DMS53 treated with DMSO at 0.1 percent for 48 hours (cell line): ENCODE measurements around the gene EIF2A.
A peak's percentile ranks its signal among the peaks of the same experiment; 100 is the strongest.
"Not testable (repeated sequence)": the region's sequence is repeated elsewhere in the genome, so short reads cannot be mapped to it uniquely, and the experiment has no call there.

Experiments used
- DNase-seq: peaks from one replicate; lab custom pipeline; 2025; ENCODE audit not compliant: unreplicated experiment; lab: John Stamatoyannopoulos, UW

Gene EIF2A

DNA sequence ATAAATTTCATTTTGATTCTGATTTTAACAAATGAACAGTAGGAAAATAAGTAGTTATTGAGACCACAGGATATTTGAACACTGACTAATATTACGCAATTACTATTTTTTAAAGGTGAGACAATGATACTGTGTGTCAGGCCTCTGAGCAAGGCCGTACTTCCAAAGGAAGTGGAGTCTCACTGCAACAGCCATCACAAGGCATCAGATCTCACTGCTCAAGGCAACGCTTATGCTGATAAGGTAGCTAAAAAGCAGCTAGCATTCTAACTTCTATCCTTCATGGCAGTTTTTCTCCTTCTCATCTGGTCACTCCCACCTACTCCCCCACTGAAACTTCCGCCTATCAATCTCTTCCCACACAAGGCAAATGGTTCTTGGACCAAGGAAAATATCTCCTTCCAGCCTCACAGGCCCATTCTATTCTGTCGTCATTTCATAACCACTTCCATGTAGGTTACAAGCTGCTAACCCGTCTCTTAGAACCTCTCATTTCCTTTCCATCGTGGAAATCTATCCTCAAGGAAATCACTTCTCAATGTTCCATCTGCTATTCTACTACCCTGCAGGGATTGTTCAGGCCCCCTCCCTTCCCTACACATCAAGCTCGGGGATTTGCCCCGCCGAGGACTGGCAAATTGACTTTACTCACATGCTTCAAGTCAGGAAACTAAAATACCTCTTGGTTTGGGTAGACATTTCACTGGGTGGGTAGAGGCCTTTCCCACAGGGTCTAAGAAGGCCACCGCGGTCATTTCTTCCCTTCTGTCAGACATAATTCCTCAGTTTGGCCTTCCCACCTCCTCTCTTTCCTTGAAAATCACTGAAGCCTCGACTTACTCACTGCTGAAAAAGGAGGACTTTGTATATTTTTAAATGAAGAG lies 54.3 kb downstream of the EIF2A start:
- not testable (repeated sequence) for DNase-seq

DNA sequence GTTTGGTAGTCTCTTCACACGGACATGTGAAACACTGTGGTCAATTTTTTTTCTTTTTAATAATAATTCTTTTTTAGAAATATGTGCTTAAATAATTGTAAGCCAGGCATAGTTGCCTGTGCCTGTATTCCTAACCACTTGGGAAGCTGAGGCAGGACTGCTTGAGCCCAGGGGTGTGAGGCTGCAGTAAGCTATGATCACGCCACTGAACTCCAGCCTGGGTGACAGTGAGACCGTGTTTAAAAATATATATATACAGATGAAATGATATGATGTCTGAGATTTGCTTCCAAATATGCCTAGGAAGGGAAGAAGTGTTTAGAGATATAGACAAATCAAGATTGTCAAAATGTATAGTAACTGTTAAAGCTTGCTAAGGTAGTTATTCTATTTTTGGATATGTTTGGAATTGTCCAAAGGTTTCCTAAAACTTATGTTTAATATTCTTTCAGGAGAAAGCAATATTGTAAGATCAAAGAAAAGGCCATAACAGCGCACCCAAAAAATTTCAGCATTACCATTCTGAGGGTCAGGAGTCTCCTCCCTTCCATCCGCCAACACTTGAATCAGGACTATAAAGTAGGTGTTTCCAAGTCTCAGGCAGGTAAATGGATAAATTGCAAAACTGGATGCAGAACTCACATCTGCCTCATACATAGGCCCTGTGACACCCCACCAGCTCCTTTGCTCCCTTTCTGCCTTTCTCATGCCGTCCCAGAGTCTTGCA lies 56.0 kb downstream of the EIF2A start:
- DNase-seq, result no peak

DNA sequence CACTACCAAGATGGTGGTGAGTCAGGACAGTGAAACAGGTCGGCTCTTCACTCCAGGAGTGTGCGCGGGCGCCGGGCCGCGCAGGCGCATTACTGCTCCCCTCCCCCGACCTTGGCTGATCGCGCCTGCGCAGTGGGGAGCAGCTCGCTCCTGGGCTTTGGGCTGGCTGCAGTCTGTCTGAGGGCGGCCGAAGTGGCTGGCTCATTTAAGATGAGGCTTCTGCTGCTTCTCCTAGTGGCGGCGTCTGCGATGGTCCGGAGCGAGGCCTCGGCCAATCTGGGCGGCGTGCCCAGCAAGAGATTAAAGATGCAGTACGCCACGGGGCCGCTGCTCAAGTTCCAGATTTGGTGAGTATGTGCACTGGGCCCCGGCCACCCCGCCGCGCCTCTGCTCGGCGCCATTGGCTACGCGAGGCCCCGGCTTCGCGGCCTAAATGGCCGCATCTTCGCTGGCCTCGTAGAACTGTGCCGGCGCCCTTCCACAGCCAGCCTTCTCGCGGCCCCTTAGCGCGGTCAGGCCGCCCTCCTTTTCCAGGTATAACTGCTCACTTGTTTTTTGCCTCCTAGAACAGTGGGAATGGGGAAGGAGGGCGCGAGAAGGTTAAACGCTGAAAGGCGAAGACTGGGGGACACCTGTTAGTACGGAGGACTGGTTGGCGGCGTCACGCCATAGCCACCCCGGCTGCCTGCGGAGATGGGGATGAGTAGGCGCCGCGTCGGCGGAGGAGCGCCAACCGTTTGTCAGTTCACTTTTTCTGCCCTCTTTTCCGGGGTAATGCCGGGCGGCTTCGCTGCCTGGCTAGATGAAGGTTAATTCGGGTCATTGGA lies 56.8 kb downstream of the EIF2A start, which contains the start of gene SELENOT:
TSS of gene SELENOT (plus strand) at position 169 of the 827 bp plus-strand sequence. CDS start at position 211, 42 bp downstream.
- DNase-seq, result peak; percentile 67

DNA sequence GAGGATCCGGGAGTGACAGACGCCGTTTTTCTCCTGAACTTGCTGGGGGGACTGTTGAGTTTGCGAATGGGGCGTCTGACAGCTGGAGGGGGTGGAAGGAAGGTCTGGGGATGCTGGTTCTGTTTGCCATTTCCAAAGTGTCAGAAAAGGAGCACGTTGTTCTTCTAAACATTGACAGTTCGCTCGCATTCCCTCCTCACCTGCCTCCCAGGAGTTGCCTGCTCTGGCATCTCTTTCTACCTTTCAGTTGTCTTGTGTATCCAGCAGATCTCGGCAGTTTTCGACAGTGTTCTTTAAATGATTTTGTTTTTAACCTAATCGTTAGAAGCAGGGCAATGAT lies 57.4 kb downstream of the EIF2A start:
- DNase-seq, result peak; percentile 34

DNA sequence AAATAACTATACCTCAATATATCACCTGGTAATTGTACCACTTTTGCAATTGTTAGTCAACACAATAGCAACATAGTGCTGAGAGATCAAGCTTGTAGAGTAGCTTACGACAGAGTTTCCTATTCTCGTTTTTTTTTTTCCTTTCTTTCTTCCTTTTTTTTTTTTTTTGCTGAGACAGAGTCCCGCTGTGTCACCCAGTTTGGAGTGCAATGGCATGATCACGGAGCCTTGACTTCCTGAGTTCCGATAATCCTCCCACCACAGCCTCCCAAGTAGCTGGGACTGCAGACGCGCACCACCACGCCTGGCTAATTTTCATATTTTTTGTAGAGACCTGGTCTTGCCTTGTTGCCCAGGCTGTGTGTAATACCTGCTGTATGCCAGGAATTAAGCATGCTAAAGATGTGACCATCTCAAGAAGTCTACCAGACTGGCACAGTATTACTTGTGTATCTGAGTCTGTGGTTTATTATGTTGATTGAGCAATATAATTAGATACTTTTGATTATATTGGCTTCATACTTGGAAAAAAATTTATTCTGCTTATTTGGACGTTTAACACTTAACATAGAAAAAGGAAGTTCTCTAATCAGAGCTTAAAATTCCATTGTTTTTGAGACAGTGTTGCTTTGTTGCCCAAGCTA lies 59.5 kb downstream of the EIF2A start:
- DNase-seq, result no peak

DNA sequence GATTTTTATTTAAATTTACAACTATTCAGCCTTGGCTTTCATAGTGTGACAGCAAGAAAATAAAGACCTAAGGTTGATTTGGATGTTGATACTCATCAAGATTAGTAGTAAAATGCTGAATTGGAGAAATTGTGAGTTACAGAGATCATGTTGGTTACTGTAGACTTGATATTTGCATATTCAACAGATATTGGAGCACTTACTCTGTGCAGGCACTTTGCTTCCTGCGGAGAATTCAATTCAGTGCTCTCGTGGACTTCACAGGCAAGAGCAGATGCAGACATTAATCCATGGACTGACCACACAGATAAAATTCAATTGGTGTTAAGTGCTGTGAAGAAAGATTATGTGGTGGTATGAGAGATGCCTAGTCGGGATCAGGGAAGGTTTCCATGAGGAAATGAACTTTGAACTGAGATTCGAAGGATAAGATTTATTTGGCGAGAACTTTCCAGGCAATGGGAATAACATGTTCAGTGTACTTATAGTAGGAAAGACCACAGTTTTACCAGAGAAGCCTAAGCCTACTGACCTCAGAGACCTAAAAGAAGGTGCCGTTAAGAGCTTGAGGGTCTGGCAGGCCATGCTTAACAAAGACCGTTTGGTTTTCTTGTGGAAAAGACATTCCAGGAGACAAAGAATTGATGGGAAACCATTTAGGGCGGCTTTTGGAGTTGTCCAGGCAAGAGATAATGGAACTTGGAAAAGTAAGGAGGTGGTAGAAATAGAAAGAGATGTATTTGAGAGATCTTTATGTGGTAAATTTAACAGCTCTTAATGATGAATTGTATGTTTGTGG lies 60.9 kb downstream of the EIF2A start:
- no peak for DNase-seq

DNA sequence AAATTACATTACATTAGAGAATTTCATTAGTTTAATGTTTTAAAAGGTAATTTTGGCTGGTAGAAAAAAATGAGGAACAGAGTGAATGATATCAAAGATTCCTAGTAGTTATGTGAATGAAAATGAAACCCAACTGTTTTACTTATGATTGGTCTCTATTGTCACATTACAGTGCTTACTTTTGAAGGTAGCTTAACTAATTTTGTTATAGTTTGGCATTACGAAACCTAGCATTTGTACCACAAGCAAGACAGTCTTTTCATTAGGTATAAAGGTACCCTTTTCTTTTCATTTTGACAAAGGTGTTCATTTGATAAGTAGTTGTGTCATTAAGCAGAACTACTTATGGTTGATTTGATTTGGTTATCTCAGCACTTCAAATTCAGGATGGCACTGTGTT lies 63.4 kb downstream of the EIF2A start:
- DNase-seq, result no peak

DNA sequence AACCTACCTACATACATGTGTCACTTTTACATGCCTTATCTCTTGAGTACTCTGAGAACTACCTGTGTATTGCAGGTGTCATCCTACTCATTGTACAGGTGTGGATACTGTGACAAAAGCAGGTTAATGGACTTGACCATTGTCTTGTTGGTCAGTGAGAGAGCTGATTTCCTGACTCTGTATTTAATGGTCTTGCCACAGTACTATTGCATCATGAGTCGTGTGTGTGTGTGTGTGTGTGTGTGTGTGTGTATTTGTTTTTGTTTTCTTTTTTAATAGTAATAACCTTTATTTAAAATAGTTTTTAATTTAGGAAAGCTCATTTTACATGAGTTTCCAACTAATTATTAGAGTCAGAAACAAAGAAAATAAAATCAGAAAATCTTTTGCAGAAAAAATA lies 64.2 kb downstream of the EIF2A start:
- no peak for DNase-seq

DNA sequence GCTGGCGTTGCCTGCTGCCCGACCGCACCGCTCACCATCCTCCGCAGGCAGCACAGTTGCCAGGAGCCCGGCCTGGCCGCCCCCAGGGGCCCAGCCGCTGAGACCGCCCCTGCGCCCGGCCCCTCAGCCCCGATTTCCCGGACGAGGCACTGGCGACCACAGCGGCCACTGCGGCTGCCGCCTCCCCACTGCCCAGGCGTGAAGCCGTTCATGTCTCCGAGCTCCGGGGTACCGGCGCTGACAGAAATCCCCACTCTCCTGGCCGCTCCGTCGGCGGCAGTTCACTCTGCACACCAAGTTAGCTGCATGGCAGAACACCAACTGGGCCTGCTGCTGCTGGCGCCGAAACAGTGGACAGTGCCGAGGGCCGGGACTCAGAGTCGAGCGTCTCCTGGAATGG lies 65.1 kb downstream of the EIF2A start:
- DNase-seq, result no peak

DNA sequence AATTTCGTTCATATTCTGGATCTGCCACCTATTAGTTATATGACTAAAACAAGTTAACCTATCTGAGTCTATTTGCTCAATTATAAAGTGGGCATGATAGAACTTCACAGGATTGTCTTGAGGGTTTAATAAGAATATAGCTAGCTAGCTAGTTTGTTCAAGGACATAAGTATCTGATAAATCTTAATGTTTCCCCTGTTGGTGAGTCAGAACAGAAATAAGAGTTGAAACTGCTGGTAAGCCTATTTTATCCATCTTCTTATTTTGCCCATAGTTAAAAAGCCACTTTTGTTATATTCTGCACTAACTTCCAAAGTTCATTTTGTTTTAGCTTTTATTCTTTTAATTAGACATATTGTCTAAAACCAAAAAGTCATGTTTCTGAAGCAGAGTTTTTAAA lies 65.9 kb downstream of the EIF2A start:
- DNase-seq, result no peak

DNA sequence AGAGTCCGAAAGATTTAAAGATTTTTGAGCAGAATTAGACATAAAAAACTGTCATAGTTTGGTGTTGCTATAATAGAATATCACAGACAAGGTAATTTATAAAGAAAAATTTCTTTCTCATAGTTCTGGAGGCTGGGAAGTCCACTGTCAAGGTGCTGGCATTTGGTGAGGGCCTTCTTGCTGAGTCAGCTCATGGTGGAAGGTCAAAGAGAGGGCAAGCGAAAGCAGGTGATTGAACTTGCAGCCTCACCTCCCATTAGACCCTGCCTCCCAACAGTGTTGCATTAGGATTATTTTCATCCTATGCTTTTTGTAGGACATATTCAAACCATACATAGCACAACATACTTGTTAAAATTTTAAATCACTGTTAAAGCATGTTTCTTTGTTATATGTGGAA lies 66.4 kb downstream of the EIF2A start:
- DNase-seq, result no peak

DNA sequence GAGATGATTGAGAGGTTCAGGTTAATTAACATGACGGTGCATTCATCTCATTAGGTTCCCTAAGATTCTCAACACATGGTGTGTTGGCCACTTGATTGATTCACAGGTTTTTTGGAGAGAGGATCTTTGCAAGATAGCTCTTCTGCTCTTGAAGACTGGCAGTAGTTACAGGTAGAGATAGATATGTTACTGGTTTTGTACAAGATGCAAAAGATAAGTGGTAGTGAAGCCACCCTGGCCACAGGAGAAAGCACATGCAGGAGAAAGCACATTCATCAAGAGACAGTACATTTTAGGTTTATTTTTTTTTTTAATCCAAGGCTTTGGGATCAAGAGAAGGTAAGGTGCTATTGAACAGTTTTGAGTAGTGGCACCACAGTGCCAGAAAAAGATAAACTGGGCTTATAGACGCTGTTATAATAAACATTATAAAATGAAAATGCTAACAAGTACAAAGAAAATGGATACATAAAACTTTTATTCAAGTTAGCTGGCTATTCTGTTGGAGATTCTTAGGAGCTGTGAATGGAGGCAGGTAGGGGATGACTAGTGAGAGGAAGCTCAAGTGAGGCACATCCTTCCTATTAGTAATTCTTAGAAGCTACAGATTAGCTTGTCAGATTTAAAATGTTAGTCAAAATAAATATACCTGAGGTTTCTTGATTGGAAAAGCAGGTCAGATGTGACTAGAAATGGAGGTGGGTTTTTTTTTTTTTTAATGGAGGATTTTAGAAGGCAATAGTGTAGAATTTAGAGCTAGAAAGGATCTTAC lies 67.3 kb downstream of the EIF2A start:
- no peak for DNase-seq

DNA sequence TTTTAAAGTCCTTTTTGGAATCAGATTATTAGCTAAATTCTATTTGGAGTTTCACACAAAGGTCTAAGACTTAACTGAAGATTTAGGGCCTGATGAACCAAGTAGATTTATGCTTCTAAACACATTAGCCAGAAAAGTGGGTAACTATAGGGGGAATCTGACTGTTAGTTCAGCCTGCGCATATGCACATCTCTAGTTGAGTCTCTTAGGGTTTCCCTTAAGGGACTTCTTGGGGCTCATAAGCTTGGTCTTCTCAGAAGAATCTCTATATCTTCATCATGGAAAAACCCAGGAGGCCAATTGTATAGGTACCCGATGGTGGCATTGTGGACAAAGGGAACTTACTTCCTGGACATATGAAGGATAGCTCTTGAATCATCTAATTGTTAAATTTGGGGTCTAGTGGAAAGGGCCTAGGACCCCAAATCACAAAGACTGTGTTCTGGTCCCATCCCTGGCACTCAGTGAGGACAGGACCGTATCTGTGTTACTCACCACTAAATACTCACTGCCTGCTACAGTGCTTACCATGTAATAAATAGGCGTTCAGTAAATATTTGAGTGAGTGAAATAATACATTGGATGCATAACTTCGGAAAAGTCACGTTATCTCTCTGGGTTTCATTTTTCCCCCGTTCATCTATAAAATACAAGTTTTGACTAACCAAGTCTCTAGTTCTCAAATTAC lies 73.6 kb downstream of the EIF2A start:
- no peak for DNase-seq

DNA sequence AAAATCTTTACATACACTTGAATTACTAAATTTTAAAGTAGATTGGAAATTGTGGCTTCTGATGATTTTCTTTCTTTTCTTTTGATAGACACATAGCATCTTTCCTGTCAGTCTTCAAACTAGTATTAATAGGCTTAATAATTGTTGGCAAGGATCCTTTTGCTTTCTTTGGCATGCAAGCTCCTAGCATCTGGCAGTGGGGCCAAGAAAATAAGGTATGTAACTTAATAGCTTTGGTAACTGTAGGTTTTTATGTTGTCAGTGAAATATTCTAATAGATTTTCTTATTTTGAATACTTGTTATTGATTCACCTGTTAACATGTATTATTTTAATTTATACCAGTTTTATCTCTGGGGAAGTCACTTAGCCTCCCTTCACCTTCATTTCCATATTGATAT lies 76.4 kb downstream of the EIF2A start:
- DNase-seq, result not testable (repeated sequence)

DNA sequence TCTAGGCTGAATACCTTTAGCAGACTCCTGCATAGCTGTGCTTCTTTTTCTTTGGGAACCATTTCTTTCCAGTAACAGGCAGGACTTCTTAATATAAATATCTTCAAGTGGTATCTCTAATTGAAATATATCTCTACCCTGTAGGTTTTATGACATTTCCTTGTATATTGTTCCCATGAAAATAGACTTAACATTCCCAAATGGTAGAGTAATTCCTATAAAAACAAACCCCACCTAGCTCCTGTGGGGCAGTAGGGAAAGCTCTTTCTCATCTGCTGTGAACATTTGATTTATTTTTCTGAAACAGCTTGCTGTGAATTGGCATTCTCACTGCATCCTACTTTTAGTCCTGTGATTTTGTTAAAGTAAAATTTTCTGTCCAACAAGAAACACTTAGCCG lies 77.4 kb downstream of the EIF2A start:
- DNase-seq, result no peak

DNA sequence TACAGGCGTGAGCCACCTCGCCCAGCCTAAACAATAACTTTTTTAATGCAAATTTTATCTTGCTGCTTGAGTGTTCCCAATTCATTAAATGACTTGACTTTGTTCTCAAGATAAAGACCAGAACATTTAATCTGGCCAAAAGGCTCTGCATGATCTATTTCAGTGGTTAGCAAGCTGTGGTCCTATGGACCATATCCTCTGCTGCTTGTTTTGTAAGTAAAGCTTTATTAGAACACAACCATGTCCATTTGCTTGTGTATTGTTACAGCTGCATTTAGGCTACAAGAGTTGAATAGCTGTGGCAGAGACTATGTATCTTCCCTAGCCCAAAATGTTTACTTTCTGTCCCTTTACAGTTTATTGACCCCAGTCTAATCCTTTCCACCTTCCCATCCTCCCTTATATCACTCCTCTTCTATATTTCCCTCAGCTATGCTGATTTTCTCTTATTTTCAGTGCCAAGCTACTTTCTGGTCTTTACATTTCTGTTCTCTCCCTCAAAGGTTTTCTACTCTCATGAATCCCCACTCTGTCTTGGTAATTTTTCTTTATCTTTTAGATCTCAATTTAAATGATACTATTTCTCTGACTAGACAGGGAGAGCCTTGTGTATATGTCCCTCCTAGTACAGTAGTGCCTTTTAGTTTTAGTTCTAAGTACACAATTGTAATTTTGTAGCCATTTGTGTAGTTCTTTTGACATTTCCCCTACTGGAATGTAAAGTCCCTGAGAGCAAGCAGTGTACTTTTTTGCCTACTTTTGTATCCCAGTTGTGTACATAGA lies 79.8 kb downstream of the EIF2A start:
- DNase-seq, result no peak

DNA sequence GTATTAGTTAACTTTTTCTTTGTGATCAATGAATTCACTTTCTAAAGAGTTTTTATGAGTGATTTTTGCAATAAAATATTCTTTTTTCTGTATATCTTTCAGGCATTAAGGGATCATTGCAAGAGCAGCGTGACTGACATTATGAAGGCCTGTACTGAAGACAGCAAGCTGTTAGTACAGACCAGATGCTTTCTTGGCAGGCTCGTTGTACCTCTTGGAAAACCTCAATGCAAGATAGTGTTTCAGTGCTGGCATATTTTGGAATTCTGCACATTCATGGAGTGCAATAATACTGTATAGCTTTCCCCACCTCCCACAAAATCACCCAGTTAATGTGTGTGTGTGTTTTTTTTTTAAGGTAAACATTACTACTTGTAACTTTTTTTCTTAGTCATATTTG lies 81.0 kb downstream of the EIF2A start:
- DNase-seq, result no peak
